CD4-positive, alpha-beta T cell treated with Interleukin-12 subunit alpha and Interleukin-12 subunit beta, for 1 hour (primary cell): Measurements from ENCODE around the gene HSF4.

Source experiments
- DNase-seq: peaks from one replicate; pipeline ENCODE4 v3.0.0-alpha.2; 2020

The HSF4 gene

DNA sequence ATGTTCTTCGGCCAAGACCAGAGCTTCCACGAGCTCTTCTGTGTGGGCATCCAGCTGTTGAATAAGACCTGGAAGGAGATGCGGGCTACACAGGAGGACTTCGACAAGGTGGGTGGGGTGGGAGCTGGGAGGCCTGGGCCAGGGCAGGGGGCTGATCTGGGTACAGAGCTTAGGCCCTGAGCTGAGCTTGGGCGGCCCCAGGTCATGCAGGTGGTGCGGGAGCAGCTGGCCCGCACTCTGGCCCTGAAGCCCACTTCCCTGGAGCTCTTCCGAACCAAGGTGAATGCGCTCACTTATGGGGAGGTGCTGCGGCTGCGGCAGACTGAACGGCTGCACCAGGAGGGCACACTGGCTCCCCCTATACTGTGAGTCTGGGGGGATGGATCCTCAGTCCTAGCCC lies 37.9 kb downstream of the HSF4 start:
- no peak for DNase-seq

DNA sequence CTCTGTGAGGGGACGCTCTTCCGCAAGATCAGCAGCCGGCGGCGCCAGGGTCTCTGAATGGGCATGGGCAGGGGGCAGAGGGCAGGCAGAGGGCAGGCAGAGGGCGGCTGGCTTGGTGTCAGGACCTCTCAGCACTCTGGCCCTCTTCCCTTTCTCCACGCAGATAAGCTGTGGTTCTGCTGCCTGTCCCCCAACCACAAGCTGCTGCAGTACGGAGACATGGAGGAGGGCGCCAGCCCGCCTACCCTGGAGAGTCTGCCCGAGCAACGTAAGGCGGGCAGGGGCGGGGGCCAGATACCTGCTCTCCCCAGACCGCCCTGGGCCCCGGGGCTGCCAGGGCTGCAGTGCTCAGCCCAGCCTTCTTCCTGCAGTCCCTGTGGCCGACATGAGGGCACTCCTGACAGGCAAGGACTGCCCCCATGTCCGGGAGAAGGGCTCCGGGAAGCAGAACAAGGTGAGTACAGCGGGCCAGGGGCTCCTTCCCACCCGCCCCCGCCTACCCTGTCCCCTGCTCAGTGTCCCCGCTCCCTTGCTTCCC lies 38.5 kb downstream of the HSF4 start:
- DNase-seq, result no peak

DNA sequence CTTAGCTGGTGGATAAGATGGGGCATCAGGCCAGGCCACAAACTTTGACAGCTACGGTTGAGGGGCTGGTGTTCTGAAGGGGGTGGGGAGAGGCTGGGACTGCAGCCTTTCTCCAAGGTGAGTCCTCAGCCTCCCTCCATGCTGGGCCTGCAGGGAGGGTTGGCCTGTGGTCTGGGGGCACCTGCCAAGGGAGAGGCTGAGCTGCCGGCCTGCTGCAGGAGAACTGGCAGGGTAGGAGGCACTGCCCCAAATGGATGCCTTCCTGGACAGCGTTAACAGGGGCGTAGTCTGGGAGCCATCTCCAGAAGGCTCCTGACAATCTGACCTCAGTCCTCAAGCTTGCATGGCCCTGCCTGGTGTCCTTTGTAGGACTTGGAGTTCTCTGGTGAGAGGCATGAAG lies 39.5 kb downstream of the HSF4 start:
- no peak for DNase-seq

DNA sequence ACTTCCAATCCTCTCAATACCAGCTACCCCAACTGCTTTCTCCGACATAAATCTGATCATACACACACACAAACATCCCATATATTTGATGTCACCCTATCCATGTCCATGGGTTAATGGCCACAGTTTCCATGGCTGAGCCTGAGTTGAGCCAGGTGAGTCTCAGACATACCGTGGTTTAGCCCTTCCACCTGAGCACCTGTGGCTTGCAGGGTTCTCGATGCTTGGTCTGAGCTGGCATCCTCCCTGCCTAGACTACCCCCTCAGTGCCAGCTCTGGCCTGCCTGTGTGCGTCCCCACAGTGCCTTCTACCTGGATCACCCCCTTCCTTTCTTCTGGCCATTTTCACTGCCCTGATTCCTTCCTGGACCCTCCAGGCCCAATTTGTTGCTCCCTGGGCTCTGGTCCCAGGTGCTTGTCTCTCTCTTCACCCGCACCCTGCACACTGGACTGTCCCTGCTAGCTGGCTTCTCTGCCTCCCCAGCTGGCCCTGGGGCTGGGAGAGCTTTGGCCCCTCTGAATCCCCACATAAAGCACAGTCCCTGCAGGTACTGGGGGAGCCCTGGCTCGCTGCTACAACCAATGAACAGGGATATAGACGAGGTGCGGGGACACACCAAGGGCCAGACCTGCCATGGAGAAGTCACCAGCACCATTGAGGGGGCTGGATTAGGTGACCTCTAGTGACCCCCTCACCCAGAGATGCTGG lies 41.7 kb downstream of the HSF4 start:
- no peak for DNase-seq

DNA sequence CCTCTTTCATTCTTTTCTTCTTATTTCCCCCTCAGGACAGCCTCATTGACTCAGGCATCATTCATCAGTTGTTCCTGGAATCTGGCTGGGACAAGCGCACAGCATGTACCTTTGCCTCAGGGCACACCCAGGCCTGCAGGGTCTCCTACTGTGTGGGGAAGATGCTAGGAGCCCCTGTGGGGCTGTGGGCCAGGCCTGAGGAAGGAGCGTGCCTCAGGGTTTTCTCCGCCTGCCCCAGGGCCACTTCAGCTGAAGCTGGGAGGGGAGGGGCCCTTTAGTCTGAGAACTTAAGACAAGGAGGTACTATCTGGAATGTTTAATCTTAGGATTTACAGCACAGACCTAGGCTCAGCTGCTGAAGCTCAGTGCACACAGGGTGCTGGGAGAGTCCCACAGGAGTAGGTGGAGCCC lies 42.3 kb downstream of the HSF4 start:
- no peak for DNase-seq

DNA sequence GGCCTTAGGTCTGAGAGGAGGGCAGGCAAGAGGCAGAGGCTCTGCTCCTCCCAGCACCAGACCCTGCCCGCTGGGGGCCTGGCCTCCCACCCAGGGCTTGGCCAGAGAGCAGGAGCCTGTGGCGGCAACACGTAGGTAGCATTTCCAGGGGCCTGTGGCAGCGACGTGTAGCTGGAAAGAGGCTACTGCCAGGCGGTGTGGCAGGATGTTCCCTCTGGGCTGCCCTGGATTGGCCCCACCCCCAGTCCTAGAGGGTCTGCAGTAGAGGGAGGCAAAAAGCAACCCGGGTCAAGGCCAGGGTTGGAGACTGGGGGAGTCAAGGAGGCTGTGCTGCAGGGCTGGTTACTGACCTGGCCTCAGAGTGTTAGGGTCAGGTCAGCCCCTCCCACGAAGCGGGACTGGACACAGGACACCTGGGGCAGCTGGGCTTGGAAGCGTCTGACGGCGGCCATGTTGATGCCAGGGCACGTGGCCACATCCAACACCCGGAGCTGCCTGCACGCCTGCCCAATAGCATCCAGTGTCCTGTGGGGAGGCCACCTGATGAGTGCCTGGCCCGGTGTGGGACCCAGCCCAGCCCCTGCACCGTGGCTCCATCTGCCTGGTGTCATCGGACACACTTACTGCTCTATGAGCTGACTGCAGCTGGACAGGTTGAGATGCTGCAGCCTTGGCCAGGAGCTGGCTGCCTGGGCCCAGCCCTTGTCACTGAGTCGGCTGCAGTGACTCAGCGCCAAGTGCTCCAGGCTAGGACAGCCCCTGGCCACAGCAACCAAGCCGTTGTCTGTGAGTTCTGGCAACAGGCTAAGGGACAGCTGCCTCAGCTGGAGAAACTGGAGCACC lies 42.9 kb downstream of the HSF4 start:
- no peak for DNase-seq

DNA sequence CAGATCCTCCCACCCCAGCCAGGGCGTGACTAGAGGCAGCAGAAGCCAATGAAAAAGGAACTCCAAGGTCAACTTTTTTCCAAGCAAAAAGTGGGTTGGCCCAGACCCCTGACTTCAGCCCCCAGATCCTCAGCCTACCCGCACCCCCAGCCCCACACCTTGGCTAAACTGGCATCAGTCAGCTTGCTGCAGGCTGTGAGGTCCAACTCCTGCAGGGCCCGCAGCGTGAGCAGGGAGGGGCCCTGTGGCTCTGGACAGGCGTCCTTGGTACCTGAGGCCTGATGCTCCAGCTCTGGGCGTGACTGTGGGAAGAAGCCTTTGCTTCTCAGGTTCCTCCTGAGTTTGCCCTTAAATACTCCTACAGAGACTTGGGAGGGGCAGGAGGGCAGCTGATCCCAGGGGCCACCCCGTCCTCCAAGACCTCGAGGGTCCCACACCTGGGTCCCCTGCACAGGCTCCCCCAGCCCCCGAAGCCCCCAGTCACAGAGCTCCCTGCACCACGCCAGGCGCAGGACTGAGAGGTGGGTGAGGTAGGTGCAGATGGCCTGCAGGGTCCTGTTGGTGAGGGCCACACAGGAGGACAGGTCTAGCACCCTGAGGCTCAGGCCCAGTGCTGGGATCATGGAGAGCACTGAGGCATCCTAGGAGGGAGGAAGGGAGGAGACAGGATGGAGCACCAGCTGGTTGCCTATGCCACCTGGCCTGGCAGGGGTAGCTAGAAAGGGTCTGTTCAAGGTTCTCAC lies 43.8 kb downstream of the HSF4 start:
- DNase-seq, result no peak

DNA sequence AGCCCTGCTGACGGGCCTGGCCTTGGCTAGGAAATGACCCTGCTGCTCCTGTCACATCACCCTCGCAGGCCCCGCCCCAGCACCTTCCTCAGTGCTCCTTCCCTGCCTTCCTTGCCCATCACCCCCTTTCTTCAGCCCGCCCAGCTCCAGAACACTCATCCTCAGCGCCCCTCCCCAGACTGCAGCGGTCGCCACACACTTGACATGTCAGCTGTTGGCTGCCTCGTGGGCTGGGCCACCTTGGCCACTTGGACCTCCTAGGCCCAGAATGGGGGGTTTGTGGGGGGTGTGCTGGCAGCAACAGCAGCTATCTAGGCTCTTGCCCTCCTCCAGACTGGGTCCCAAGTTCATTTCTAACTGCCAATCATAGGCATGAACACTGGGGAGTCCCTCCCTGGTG lies 45.0 kb downstream of the HSF4 start:
- no peak for DNase-seq

DNA sequence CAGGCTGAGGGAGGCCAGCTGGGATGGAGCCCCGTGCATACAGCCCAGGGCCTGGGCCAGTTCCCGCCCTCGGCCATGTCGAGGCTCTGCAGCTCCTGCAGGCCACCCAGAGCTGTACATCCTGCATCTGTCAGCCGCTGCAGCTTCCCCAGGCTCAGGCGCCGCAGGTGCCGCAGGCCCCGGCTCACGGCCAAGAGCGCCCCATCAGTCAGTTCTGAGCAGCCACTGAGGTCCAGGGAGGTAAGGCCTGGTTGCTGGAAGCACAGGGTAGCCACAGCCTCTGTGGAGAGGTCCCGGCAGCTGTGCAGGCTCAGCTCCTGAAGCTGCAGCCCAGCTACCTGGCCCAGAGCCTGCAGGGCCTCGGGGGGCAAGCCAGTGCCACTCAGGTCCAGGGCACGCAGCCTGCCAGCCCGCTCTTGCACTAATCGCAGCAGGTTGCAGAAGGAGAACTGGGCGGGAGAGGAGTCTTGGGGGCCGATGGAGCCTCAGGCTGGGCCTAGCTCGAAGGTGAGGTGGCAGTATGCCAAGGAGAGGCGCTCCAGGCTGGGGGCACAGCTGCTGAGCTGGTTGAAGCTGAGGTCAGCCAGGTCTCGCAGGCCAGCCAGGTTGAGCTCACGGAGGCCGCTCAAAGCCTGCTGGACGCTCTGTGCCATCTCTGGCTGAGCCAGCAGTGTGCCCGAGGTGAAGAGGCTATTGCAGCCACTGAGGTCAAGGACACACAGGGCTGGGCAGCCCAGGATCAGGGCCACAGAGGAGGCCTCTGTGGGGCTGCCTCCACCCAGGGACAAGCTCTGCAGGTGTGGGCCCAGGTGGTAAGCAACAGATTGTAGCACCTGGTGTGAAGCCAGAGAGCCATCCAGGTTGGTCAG lies 45.8 kb downstream of the HSF4 start:
- DNase-seq, result no peak

DNA sequence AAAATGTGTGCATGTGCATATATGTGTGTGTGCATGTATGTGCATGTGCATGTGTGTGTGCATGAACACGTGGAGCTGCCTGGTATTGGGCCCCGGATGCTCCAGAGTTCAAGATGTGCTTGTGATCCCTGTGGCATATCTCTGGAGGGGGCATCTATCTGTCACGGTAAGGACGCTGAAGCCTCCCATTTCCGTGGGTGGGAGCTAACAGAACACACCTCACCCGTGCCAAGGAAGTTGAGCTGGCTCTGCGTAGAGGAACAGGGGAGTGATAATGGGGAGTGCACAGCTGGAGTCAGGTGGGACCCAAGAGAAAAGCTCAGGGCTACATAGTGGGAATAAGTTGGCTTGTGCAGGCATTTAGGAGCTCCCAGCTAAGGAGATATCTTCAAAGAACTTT lies 47.1 kb downstream of the HSF4 start:
- no peak for DNase-seq

DNA sequence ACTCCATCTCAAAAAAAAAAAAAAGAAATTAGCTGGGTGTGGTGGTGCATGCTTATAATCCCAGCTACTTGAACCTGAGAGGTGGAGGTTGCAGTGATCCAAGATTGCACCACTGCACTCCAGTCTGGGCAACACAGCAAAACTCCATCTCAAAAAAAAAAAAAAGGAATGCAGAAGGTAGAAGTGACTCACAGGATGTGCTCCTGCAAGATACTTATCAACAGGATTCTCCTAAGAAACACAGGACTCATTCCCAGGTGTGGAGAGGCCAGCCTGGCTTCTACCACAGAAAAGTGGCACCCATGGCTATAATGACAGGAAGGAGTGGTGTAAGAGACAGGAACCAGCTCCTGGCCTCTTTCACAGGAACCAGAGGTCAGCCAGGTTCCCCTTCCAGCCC lies 48.2 kb downstream of the HSF4 start:
- DNase-seq, result no peak

DNA sequence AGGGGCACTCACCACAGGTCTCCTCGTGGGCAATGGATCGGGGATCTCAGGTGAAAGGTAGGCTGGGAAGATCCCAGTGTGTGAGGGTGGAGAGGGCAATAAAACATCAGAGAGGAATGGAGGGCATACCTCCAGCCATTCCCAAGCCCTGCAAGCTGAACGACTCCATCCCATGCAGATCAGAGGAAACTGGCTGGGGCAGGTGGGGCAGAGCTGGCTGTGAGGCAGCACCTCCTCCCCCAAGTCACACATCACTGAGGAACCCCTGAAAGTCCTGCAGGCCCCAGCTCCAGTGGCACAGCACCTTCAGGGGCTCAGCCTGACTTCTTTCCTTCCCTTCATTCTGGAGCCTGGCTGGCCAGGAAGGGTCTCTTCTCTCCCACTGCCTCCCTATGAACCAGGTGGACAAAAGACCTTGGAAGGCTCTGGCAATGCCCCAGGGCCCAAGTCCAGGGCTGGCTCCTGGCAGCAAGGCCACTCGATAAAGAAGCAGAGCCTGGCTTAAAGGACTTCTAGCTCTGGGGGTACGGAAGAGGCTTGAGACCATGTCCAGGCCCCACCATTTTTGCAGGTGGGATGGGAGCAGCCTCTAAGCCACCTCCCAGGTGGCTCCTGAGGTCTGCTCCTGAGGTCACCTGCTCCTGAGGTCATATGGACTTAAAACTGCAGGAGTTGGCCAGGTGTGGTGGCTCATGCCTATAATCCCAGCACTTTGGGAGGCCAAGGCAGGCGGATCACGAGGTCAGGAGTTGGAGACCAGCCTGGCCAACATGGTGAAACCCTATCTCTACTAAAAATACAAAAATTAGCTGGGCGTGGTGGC lies 48.9 kb downstream of the HSF4 start:
- DNase-seq, result no peak

DNA sequence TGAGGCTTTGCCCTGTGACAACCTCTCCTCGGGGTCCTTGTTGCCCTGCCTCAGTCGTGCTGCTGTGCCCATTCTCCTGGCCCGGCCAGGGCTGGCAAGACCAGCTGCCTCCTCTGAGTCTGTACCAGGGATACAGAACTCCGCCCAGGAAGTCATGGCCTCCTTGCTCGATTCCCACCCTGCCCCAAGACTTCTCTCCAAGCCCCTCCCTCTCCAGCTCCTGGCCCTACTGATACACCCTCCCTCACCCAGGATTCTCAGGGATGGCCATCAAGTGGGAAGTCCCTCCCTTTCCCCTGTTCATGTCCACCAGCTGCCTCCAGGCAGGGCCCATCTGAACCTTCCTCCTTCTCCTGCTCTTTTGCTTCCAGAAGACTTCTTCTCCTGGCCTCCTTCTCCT lies 51.2 kb downstream of the HSF4 start:
- no peak for DNase-seq

DNA sequence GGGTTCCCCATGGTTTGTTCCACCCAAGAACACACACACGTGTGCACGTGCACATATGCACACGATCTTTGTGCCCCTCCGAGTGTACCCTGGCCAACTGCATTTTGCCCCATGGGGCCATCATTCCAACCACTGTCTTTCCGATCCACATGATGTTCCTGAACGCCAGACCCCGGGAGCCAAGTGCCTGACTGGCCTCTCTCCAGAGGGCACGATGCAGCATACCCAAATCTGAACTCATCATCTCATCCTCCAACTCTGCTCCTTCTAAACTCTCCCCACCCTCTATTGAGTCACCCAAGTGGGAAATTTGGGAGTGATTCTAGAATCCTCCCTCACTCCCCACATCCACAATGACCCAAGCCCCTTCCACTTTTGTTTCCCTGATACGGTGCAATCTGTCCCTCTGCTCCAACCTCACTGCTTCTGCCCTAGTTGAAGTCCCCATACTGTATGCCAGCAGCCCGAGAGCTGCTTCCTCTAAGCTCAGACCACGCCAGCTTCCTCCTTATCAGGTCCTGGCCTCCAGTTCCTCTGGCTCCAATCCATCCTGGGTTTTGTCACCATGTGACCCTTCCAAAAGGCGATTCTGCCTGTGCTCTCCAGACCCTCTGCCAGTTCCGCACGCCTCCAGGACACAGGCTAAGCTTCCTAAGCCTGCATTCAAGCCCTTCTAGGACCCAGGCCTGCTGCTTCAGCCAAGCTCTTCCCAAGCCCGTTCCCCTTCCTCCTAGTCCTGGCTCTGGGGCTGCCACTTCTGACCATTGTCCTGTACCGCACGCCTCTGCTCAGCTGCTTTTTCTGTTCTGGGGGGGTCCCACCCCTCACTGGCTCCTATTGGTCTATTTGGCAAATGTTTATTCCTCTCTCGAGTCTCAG lies 52.3 kb downstream of the HSF4 start:
- DNase-seq, result no peak
